Keratinocyte (primary cell): ENCODE results near the gene RASA3.

Experiments
- CTCF ChIP-seq, 3 experiments: IDR thresholded peaks in 1 of 3; conservative IDR thresholded peaks in 1 of 3; optimal IDR thresholded peaks in 1 of 3; 2 replicates in 2 of 3; 3 replicates in 1 of 3; pipeline versions ENCODE3 to v1.5.1; 2011; ENCODE audit warnings: low read length in 3 of 3, mild to moderate bottlenecking in 3 of 3, moderate library complexity in 2 of 3, control low read depth in 1 of 3, inconsistent platforms in 1 of 3; ENCODE audit not compliant: insufficient read depth in 2 of 3; ENCODE audit errors: extremely low read depth in 1 of 3
- EZH2 ChIP-seq: IDR thresholded peaks from one replicate; pipeline ENCODE4 v1.6.1; 2012; ENCODE audit warnings: inconsistent platforms, mild to moderate bottlenecking, low read length, moderate library complexity

- TF ChIP-seq CTCF (optimal IDR thresholded peaks at IDR 0.05 in 1 of 3, IDR thresholded peaks at IDR 0.05 in 1 of 3, conservative IDR thresholded peaks at IDR 0.05 in 1 of 3; ENCODE audit: extremely low read depth in 1 of 3, insufficient read depth in 2 of 3, low read length in 3 of 3) (no peak), EZH2 (no peak)
Observed at GRCh38 chr13:114013336-114013735, 119.1 kb downstream of the RASA3 start.
